IPS-18c (cell line): ENCODE data around the gene CAPN5.
"Not testable (repeated sequence)": the region's sequence is repeated elsewhere in the genome, so short reads cannot be mapped to it uniquely, and the experiment has no call there.

Source experiments
- H3K4me3 ChIP-seq: 2 replicates; pipeline ENCODE4 v1.7.0; 2013; ENCODE audit warnings: low read depth, mild to moderate bottlenecking, low read length, moderate library complexity; ENCODE audit not compliant: insufficient read depth
- H3K9me3 ChIP-seq: one replicate; pipeline ENCODE4 v1.6.1; 2013; ENCODE audit warnings: mild to moderate bottlenecking, low read length, moderate library complexity; ENCODE audit not compliant: control insufficient read depth, insufficient read depth

Gene CAPN5

DNA sequence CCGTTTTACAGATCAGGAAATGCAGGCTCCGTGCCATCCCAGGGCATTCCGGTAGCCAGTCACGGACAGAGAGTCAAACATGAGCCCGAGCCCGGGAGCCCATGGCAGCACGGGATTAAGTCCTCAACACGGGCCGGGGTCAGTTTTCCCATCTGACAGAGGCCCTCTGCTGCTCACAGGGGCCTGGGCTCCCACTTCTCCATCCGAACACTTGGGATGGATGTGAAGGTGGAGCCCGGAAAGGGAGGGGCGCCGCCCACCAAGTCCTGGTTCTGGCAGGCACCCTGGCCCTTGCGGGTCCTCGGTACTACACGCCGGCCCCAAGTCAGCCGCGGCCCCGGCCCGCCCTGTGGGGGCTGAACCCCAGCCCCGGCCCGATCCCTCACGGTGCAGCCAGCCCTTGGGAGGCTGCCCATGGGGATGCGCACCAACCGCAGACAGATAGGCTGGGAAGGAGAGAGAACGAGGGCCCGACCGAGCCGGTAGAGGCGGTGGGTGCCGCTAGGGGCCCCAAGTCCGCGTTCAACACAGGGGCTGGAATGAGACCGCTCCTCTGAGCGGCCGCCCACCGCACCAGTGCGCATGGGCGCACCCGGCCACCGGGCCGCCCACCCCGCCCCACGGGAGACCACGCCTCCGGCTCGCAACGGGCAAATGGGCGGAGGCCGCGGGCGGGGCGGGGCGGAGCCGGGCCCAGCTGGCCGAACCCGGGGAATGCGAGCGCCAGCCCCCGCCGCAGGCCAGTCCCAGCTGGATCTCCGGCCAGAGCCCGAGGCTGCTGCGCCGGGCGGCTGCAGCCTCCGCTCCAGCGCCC is at the start of gene CAPN5:
CAPN5 (plus strand) TSS at position 743 of the 814 bp plus-strand sequence. CDS start 17,916 bp downstream, outside the sequence.
- Histone ChIP-seq H3K9me3 (no peaks in the 10 kb centered on the region), H3K4me3 (peak within 1 kb of the TSS; percentile 73)

DNA sequence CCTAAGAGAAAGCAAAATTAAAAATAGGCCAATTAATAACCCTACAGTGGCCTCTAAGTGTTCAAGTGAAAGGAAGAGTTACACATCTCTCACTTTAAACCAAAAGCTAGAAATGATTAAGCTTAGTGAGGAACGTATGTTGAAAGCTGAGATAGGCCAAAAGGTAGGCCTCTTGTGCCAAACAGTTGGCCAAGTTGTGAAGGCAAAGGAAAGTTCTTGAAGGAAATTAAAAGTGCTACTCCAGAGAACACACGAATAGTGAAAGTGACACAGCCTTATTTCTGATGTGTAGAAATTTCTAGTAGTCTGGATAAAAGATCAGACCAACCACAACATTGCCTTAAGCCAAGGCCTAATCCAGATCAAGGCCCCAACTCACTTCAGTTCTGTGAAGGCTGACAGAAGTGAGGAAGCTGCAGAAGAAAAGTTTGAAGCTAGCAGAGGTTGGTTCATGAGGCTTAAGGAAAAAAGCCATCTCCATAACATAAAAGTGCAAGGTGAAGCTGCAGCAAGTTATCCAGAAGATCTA is 48.3 kb upstream of the CAPN5 start:
- not testable (repeated sequence) for H3K9me3 ChIP-seq, H3K4me3 ChIP-seq

DNA sequence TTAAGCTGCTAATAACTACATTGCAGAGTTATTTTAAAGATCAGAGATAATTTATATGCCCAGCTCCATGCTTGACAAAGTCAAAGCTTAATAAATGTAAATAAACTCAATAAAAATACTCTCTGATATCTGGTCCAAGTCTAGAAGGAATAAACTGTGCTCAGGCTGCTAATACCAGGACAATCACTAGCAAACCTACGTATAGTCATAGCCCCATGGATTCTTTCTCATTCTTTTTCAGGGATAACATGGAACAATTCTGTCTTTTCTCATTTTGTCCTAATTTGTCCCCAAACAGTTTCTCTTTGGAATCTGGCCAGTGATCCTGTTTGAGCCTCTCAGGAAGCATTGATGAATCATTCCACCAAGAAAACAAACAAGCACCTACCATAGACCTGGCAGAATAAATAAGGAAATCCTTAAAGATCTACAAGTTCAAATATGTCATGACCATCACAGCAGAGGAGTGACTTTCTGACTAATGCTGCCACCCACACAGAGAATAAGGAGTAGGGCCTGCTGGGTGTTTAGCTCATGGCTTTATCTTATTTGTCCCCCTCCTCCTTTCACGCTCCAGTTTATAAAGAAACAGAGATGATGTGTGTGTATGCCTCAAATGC is 46.7 kb upstream of the CAPN5 start:
- Histone ChIP-seq H3K9me3 (peaks cover 3% of the 10 kb centered on the region), H3K4me3 (no peak overlapping the region)

- peaks cover 3% of the 10 kb centered on the region for H3K9me3 ChIP-seq
- H3K4me3 ChIP-seq: no peak overlapping the region
Observed at GRCh38 chr11:77020734-77021133, 46.0 kb upstream of the CAPN5 start.

- no peaks in the 10 kb centered on the region for H3K9me3 ChIP-seq
- no peak overlapping the region for H3K4me3 ChIP-seq
Observed at GRCh38 chr11:77024745-77025144, 42.0 kb upstream of the CAPN5 start.

GRCh38 chr11:77026221-77026620 is 40.5 kb upstream of the CAPN5 start:
- Histone ChIP-seq H3K9me3 (no peaks in the 10 kb centered on the region), H3K4me3 (no peak overlapping the region)

DNA sequence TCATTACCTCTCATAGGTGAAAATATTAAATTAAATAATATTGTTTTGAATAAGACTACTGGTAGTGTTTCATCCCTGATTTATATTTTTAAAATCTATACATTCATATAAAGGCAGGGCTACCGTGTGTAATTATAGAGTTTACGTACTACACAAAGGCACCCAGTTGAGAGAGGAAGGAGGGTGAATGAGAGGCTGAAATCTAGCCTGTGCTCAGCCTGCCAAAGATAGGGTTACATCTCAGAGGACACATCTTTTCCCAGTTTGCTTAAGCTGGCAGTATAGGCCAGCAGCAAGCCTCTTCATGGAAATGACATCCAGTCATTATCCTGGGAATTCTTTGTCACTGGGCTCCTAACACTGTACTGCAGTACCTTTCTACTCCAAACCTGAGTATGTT is 40.0 kb upstream of the CAPN5 start:
- H3K9me3 ChIP-seq: no peaks in the 10 kb centered on the region
- no peak overlapping the region for H3K4me3 ChIP-seq

- Histone ChIP-seq H3K4me3 (no peak overlapping the region), H3K9me3 (no peaks in the 10 kb centered on the region)
Observed at GRCh38 chr11:77027275-77027674, 39.5 kb upstream of the CAPN5 start.

DNA sequence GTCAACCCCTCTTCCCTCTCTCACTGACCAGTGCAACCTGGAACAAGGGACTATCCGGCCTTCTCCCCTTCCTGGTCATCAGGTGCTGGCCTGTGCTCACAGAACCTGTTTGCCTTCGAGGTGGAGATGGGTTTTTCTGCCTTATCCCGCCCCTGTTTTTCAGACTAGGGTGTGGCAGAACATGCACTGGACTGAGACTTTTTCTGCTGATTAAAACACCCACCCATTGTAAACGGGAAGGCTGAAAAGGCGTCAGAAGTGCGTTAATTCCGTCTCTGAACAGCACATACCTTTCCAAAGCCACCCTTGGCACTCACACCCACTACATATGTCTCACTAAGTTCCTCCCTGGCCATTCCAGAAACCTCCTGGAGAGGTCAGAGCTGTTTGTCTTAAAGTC is 36.9 kb upstream of the CAPN5 start:
- Histone ChIP-seq H3K4me3 (no peak overlapping the region), H3K9me3 (no peaks in the 10 kb centered on the region)

DNA sequence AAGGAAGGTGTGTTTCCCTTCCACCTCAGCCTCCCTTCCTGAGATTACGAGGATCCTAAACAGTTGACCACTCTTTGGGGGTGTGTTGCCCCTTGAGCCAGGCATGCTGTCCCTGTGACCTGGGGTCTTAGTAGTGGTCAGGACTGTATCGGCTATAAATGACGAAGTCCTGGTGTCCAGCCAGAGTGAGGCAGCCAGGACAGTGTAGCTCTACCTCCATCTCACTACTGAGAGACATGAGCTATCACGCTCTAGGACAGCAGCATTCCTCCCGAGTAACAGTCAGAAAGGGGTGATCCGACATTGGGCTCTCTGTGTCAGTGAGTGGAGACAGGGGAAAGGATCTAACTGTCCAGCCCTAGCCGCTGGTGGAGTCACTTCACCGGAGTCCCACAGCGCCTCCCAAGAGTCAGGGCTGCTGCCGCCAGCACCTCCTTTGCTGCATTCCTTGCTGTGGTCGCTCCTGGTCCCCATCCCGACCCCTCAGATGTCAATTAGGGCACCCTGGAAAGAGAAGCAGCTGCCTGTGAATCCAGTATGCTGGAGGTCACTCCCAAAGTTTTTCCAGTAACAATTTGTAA is 35.8 kb upstream of the CAPN5 start:
- H3K4me3 ChIP-seq: no peak overlapping the region
- H3K9me3 ChIP-seq: no peaks in the 10 kb centered on the region

DNA sequence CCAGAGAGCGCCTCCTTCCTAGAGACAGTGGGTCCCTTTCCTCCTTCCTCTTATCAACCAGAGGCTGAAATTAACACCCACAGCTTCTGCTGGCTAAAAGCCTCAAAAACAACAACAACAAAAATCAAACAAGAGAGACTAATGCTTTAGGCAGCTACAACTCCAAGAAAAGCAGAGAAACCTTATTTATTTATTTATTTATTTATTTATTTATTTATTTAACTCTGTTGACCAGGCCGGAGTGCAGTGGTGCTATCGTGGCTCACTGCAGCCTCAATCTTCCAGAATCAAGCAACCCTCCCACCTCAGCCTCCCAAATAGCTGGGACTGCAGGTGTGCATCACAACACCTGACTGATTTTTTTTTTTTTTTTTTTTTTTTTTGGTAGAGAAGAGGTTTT is 35.2 kb upstream of the CAPN5 start:
- Histone ChIP-seq H3K4me3 (no peak overlapping the region), H3K9me3 (no peaks in the 10 kb centered on the region)

GRCh38 chr11:77035039-77035438 is 31.7 kb upstream of the CAPN5 start:
- peaks cover under 1% of the 10 kb centered on the region for H3K9me3 ChIP-seq
- no peak overlapping the region for H3K4me3 ChIP-seq

DNA sequence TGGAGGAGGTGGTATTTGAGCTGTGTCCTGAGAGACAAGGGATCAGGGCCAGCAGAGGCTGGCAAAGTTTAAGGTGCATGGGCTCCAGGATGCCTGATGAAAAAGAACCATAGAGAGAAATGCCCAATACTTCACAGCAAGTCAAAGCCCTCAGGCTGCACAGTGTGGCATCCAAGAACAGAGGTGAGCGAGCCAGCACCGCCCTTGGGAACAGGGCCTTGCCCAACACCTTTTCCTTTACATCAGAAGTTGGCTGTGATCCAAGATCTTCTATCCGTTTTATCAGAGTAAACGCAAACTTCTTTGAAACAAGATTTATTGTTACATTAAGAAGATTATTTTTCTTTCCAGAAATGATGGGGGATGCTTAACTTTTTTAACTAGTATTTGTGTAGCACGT is 31.2 kb upstream of the CAPN5 start:
- H3K4me3 ChIP-seq: no peak overlapping the region

DNA sequence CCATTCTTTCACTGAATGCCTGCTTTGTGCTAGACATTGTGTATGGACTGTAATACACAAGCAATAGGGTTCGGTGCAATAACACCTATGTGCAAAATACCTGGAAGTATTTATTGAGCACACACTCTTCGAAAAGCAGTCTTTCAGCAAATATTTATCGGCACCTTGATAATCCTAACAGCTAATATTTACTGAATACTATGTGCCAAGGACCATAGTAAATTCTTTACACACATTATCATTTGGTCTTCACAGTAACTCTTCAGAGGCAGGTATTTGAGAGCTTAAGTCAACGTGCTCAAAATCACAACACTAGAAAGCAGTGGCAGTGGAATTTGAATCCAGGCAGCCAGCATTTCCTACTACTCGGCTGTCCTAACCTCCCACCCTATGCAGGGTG is 30.4 kb upstream of the CAPN5 start:
- Histone ChIP-seq H3K4me3 (no peak overlapping the region), H3K9me3 (peaks cover 2% of the 10 kb centered on the region)

More for the DNA sequence above, 31.2 kb upstream of the CAPN5 start:
- H3K9me3 ChIP-seq: peaks cover 2% of the 10 kb centered on the region

DNA sequence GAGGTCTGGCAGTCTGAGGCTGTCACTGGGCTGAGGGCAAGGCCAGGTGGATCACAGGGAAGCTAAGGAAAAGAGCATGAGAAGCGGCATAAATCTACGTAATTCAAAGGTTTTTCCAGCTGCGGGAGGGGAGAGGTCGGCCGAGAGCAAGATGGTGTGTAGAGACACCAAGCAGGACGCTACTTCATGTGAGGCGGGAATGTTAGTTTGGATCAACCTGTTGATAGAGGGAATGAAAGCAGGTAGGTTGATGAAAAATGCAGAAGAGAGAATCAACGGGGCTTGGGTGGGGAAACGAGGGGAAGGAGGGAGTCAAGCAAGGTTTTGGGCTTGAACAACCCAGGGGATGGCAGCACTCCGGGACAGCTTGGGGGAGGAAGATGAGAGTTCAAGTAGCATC is 29.7 kb upstream of the CAPN5 start:
- H3K9me3 ChIP-seq: peaks cover 2% of the 10 kb centered on the region

GRCh38 chr11:77038029-77038824 is 28.5 kb upstream of the CAPN5 start:
- H3K9me3 ChIP-seq: peaks cover 2% of the 10 kb centered on the region
- H3K4me3 ChIP-seq: no peak overlapping the region

More for the DNA sequence above, 29.7 kb upstream of the CAPN5 start:
- H3K4me3 ChIP-seq: no peak overlapping the region

DNA sequence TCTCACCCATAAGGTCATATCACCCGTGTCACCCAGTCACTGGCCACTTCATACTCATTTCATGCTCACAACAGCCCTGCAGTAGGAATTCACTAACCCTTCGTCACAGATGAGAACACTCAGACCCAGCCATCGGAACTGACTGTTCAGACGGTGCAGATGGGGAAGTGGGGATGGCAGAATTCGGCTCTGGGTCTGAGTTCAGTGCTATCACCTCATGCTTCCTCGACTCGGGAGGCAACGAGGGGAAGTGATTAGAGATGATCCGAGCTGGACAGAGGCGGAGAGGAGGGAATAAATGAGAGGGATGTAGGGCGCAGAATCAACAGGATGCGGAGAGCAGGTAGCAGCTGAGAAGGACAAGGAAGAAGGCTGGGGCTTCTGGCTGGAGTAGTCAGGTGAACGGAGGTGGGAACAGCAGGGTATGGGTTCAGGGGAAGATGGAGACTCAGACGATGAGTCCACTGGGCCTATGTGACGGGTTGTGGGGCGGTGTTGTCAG is 27.9 kb upstream of the CAPN5 start:
- peaks cover 2% of the 10 kb centered on the region for H3K9me3 ChIP-seq
- no peak overlapping the region for H3K4me3 ChIP-seq
